HG03520 (cell line): ENCODE results near the gene ID1.
"Not testable (repeated sequence)": the region's sequence is repeated elsewhere in the genome, so short reads cannot be mapped to it uniquely, and the experiment has no call there.

Experiments
- ATAC-seq: cut with Tn5 transposase; IDR thresholded peaks from one replicate; pipeline ENCODE4 v1.9.1; 2021; ENCODE audit warnings: mild to moderate bottlenecking, moderate library complexity; ENCODE audit not compliant: unreplicated experiment

Gene ID1

GRCh38 chr20:31572701-31573554 is 32.2 kb upstream of the ID1 start:
- ATAC-seq: peak; percentile 82

- no peak for ATAC-seq
These were observed 31.4 kb upstream of the ID1 start for GRCh38 chr20:31573555-31574321.

- not testable (repeated sequence) for ATAC-seq
These were observed 30.1 kb upstream of the ID1 start for GRCh38 chr20:31574986-31575385.

- no peak for ATAC-seq
These were observed 28.3 kb upstream of the ID1 start for GRCh38 chr20:31576751-31577150.

- ATAC-seq: no peak
These were observed 27.9 kb upstream of the ID1 start for GRCh38 chr20:31577194-31577593.

GRCh38 chr20:31578448-31579138 is 26.5 kb upstream of the ID1 start:
- no peak for ATAC-seq

- ATAC-seq: no peak
These were observed 25.8 kb upstream of the ID1 start for GRCh38 chr20:31579245-31579644.

- ATAC-seq: not testable (repeated sequence)
These were observed 25.0 kb upstream of the ID1 start for GRCh38 chr20:31579941-31580651.

- no peak for ATAC-seq
These were observed 24.4 kb upstream of the ID1 start for GRCh38 chr20:31580706-31581105.

- no peak for ATAC-seq
These were observed 23.7 kb upstream of the ID1 start for GRCh38 chr20:31581391-31581790.

- ATAC-seq: no peak
These were observed 17.3 kb upstream of the ID1 start for GRCh38 chr20:31587545-31588389.

- ATAC-seq: no peak
These were observed 14.3 kb upstream of the ID1 start for GRCh38 chr20:31590717-31591225.

- no peak for ATAC-seq
These were observed 11.7 kb upstream of the ID1 start for GRCh38 chr20:31593221-31594001.

- no peak for ATAC-seq
These were observed 11.0 kb upstream of the ID1 start for GRCh38 chr20:31594002-31594557.

- ATAC-seq: no peak
These were observed 10.3 kb upstream of the ID1 start for GRCh38 chr20:31594558-31595379.

GRCh38 chr20:31595380-31595653 is 9.8 kb upstream of the ID1 start:
- ATAC-seq: no peak

- no peak for ATAC-seq
These were observed 9.3 kb upstream of the ID1 start for GRCh38 chr20:31595654-31596411.

- not testable (repeated sequence) for ATAC-seq
These were observed 8.7 kb upstream of the ID1 start for GRCh38 chr20:31596412-31596715.
